NCI-H82 treated with DMSO at 0.1 percent for 48 hours (cell line): ENCODE results near the gene CLNK.
"Not testable (repeated sequence)": the region's sequence is repeated elsewhere in the genome, so short reads cannot be mapped to it uniquely, and the experiment has no call there.

ENCODE experiments used
- DNase-seq: peaks from one replicate; lab custom pipeline; 2025; ENCODE audit not compliant: unreplicated experiment; lab: John Stamatoyannopoulos, UW

Gene CLNK

GRCh38 chr4:10581022-10581421 is 103.5 kb downstream of the CLNK start:
- no peak for DNase-seq

GRCh38 chr4:10579648-10580047 is 104.9 kb downstream of the CLNK start:
- no peak for DNase-seq

GRCh38 chr4:10577508-10578426 is 106.8 kb downstream of the CLNK start:
- DNase-seq: no peak

GRCh38 chr4:10577018-10577417 is 107.5 kb downstream of the CLNK start:
- DNase-seq: no peak

- DNase-seq: no peak
These were observed 108.3 kb downstream of the CLNK start for GRCh38 chr4:10576236-10576635.

GRCh38 chr4:10575414-10575813 is 109.2 kb downstream of the CLNK start:
- DNase-seq: no peak

- not testable (repeated sequence) for DNase-seq
These were observed 110.0 kb downstream of the CLNK start for GRCh38 chr4:10574553-10574952.

GRCh38 chr4:10571909-10572308 is 112.7 kb downstream of the CLNK start:
- no peak for DNase-seq

- no peak for DNase-seq
These were observed 115.1 kb downstream of the CLNK start for GRCh38 chr4:10569491-10569890.

- DNase-seq: no peak
These were observed 116.8 kb downstream of the CLNK start for GRCh38 chr4:10567766-10568165.

- DNase-seq: no peak
These were observed 119.3 kb downstream of the CLNK start for GRCh38 chr4:10565166-10565780.

GRCh38 chr4:10554694-10555093 is 129.9 kb downstream of the CLNK start:
- DNase-seq: no peak

GRCh38 chr4:10554121-10554520 is 130.4 kb downstream of the CLNK start:
- no peak for DNase-seq

- no peak for DNase-seq
These were observed 131.8 kb downstream of the CLNK start for GRCh38 chr4:10552591-10553280.

- no peak for DNase-seq
These were observed 148.7 kb downstream of the CLNK start for GRCh38 chr4:10535912-10536311.

- DNase-seq: no peak
These were observed 149.7 kb downstream of the CLNK start for GRCh38 chr4:10534820-10535219.

- no peak for DNase-seq
These were observed 152.4 kb downstream of the CLNK start for GRCh38 chr4:10532155-10532554.

- DNase-seq: no peak
These were observed 154.3 kb downstream of the CLNK start for GRCh38 chr4:10530137-10530786.

GRCh38 chr4:10529291-10530136 is 155.1 kb downstream of the CLNK start:
- DNase-seq: no peak

- DNase-seq: no peak
These were observed 157.1 kb downstream of the CLNK start for GRCh38 chr4:10527438-10527837.
